Tibial nerve (tissue), 4 donors: ENCODE data around the gene APBA1.

Experiments used
- CTCF ChIP-seq, 5 experiments: fragments of 200-600 bp in 3 of 5; fragments of 450-650 bp in 2 of 5; sonication (generic) in 3 of 5; IDR thresholded peaks; one replicate each; pipeline ENCODE4 v1.5.1; 2016 to 2019; ENCODE audit warnings: antibody characterized with exemption in 5 of 5, mild to moderate bottlenecking in 3 of 5, moderate library complexity in 2 of 5
- EP300 ChIP-seq, 2 donors: sonication (generic); formaldehyde crosslinking; IDR thresholded peaks; one replicate each; pipeline ENCODE4 v1.6.1; 2017; ENCODE audit warnings: antibody characterized with exemption in 2 of 2, mild to moderate bottlenecking in 1 of 2
- POLR2A ChIP-seq, 2 donors: fragments of 450-650 bp; IDR thresholded peaks; one replicate each; pipeline ENCODE4 v1.6.1; 2017; ENCODE audit warnings: antibody characterized with exemption in 2 of 2, mild to moderate bottlenecking in 2 of 2, moderate library complexity in 2 of 2

GRCh38 chr9:69646810-69647209 is 25.4 kb downstream of the APBA1 start:
- no peak for TF ChIP-seq POLR2A (IDR thresholded peaks at IDR 0.05)
- TF ChIP-seq CTCF (IDR thresholded peaks at IDR 0.05) = no peak
- no peak for TF ChIP-seq EP300 (IDR thresholded peaks at IDR 0.05)
